Measurements from ENCODE around the gene KCNJ9. TPM values are rescaled to one million over a fixed set of nuclear protein-coding genes. Genes with fewer than 3 reads are reported as not detected.

Gene KCNJ9
- total RNA-seq, 1 donor from 2014 or later: not detected

GRCh38 chr1:160050619-160051018 is 30.7 kb upstream of the KCNJ9 start:
- no peaks in the 10 kb centered on the region for H3K36me3 ChIP-seq
- no peaks in the 10 kb centered on the region for H3K9me3 ChIP-seq
- no peak overlapping the region for H3K4me3 ChIP-seq
- peak in 1 of 2 donors; percentile 62 for DNase-seq (ENCODE audit: extremely low spot score in 2 of 2)
- intact Hi-C loops (cut with DNase I): no loop called here
- H3K27me3 ChIP-seq: no peaks in the 10 kb centered on the region
- H3K27ac ChIP-seq: no peak overlapping the region
- TF ChIP-seq POLR2A (IDR thresholded peaks at IDR 0.05) (no peak), CTCF (IDR thresholded peaks at IDR 0.05) (no peak), POLR2AphosphoS5 (IDR thresholded peaks at IDR 0.05; ENCODE audit: insufficient read depth in 1 of 2, low read depth in 1 of 2) (no peak)
- no peaks in the 10 kb centered on the region for H3K4me1 ChIP-seq

- Histone ChIP-seq H3K27me3 (no peaks in the 10 kb centered on the region), H3K36me3 (no peaks in the 10 kb centered on the region), H3K4me3 (no peak overlapping the region), H3K9me3 (no peaks in the 10 kb centered on the region), H3K27ac (no peak overlapping the region), H3K4me1 (no peaks in the 10 kb centered on the region)
- intact Hi-C loops (cut with DNase I): no loop called here
- DNase-seq (ENCODE audit: extremely low spot score in 2 of 2): no peak
- TF ChIP-seq POLR2A (IDR thresholded peaks at IDR 0.05) (no peak), POLR2AphosphoS5 (IDR thresholded peaks at IDR 0.05; ENCODE audit: insufficient read depth in 1 of 2, low read depth in 1 of 2) (no peak), CTCF (IDR thresholded peaks at IDR 0.05) (no peak)
Measured at GRCh38 chr1:160052936-160053335, 28.4 kb upstream of the KCNJ9 start.

GRCh38 chr1:160053548-160054365 is 27.6 kb upstream of the KCNJ9 start:
- H3K9me3 ChIP-seq: no peaks in the 10 kb centered on the region
- TF ChIP-seq CTCF (IDR thresholded peaks at IDR 0.05): no peak
- TF ChIP-seq POLR2A (IDR thresholded peaks at IDR 0.05): no peak
- no peak for TF ChIP-seq POLR2AphosphoS5 (IDR thresholded peaks at IDR 0.05; ENCODE audit: insufficient read depth in 1 of 2, low read depth in 1 of 2)
- no peaks in the 10 kb centered on the region for H3K27me3 ChIP-seq
- H3K27ac ChIP-seq: no peak overlapping the region
- no peaks in the 10 kb centered on the region for H3K36me3 ChIP-seq
- intact Hi-C loops (cut with DNase I): no loop called here
- no peaks in the 10 kb centered on the region for H3K4me1 ChIP-seq
- no peak for DNase-seq (ENCODE audit: extremely low spot score in 2 of 2)
- H3K4me3 ChIP-seq: no peak overlapping the region

DNA sequence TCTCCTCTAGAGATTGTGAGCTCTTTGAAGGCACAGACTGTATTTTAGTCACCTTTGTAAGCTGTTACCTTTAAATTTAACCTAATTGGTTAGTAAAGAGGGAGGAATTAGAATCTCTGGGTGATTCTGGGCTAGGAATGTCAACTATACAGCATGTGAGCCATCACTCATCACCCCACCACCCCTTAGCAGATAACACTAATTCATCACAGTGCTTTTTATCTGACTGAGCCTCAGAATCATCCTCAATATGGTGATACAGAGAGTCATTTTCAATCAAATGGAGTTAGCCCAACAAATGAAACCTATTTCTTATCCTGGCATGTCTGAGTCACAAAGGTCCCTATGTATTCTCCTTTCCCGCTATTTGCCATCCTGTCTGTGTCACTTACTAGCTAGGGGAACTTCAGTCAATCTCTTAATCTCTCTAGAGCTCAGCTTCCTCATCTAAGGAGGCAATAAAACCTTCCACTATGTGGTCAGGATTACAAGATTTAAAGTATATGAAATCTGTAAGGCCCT is 24.6 kb upstream of the KCNJ9 start:
- no peaks in the 10 kb centered on the region for H3K27me3 ChIP-seq
- TF ChIP-seq CTCF (IDR thresholded peaks at IDR 0.05) (no peak), POLR2A (IDR thresholded peaks at IDR 0.05) (no peak), POLR2AphosphoS5 (IDR thresholded peaks at IDR 0.05; ENCODE audit: insufficient read depth in 1 of 2, low read depth in 1 of 2) (no peak)
- DNase-seq (ENCODE audit: extremely low spot score in 2 of 2): no peak
- no peaks in the 10 kb centered on the region for H3K4me1 ChIP-seq
- no peak overlapping the region for H3K27ac ChIP-seq
- no peak overlapping the region for H3K4me3 ChIP-seq
- H3K9me3 ChIP-seq: no peaks in the 10 kb centered on the region
- H3K36me3 ChIP-seq: no peaks in the 10 kb centered on the region
- intact Hi-C loops (cut with DNase I): no loop called here

DNA sequence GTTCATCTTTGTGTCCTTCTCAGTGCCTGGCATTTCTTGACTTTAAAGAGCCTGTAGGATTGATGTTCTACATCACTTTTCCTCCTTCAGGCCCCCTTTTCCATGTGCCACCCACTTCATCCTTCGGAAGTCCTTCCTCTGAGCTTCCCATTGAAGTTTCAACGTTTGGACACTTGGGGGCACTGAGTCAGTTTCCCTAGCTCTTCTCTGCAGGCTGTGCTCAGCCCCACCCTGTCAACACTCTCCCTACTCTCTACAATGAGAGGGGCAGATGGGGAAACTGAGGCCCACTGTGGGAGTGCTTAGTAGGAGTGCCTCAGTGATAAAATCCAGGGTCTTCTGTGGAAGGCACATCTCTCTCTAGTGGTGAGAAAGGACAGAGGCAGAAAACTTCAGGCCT is 23.3 kb upstream of the KCNJ9 start:
- Histone ChIP-seq H3K27me3 (no peaks in the 10 kb centered on the region), H3K4me3 (no peak overlapping the region), H3K27ac (no peak overlapping the region), H3K9me3 (no peaks in the 10 kb centered on the region), H3K36me3 (no peaks in the 10 kb centered on the region), H3K4me1 (no peaks in the 10 kb centered on the region)
- no peak for TF ChIP-seq POLR2A (IDR thresholded peaks at IDR 0.05)
- no peak for TF ChIP-seq CTCF (IDR thresholded peaks at IDR 0.05)
- no peak for TF ChIP-seq POLR2AphosphoS5 (IDR thresholded peaks at IDR 0.05; ENCODE audit: insufficient read depth in 1 of 2, low read depth in 1 of 2)
- intact Hi-C loops (cut with DNase I): no loop called here
- no peak for DNase-seq (ENCODE audit: extremely low spot score in 2 of 2)
